Activated gamma-delta T cell treated with Interleukin-2 at 50 U/mL for 16 hours (primary cell): ENCODE data around the gene NOS3.
"Not testable (repeated sequence)": the region's sequence is repeated elsewhere in the genome, so short reads cannot be mapped to it uniquely, and the experiment has no call there.

Source experiments
- DNase-seq: peaks from one replicate; pipeline ENCODE4 v3.0.0-alpha.2; 2020

The NOS3 gene

GRCh38 chr7:151019130-151019447 lies 28.3 kb downstream of the NOS3 start:
- DNase-seq, result no peak

- no peak for DNase-seq
These were observed 29.4 kb downstream of the NOS3 start for GRCh38 chr7:151020231-151020630.

DNA sequence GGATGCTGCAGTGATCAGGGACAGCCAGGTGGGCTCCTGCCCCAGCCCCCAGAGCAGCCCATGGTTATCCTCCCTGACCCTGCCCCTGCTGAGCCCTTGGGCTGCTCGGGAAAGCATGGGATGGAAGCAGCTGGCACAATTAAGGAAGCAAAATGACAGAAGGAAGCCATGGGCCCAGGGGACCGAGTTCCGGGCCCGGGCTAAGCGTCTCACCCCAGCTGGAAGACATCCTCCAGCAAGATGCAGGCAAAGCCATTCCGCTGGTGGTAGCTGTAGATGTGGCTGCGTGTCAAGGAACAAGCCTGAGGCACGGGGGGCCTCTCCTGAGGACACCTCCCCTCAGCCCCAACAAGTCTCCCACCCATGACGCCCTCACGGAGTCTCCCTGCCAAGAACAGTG lies 32.4 kb downstream of the NOS3 start:
- DNase-seq, result no peak

- no peak for DNase-seq
These were observed 33.7 kb downstream of the NOS3 start, which contains the start of gene ATG9B for GRCh38 chr7:151024435-151025056. TSS of gene ATG9B (minus strand) at chr7:151024494. CDS start at chr7:151024423, 71 bp downstream.

DNA sequence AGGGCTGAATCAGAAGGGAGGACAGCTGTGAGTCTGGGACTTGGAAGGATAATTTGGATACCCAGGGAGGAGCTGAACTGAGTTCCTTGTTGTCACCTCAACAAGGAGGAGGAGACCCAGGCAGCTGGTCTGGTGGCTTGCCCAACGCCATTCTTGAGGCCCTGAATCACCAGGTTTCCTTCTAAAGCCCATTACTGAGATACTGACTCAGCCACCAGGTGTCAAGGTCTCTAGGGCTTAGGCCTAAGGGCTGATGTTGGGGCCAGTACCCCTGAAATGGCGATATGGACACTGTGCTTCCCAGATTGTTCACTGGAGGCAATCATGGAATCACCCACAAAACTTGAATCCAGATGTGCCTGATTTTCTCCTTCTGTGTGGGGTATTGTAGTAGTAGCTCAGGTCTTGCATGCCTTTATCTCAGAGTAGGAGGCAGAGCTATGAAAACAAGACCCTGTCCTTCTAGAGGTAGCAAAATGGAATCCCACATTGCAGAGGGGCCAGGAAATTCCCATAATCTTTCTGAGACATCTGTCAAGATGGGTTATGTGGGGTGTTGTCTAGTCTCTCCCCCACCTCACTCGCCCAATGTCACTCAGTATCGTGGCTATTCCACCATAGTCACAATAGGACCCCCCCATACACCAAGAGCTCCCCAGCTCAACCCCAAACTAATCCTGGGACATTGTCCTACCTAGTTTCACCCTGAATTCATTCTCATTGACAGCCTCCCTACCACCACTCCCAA lies 35.3 kb downstream of the NOS3 start:
- no peak for DNase-seq

- DNase-seq, result not testable (repeated sequence)
These were observed 36.2 kb downstream of the NOS3 start for GRCh38 chr7:151026771-151027727.

- not testable (repeated sequence) for DNase-seq
These were observed 36.9 kb downstream of the NOS3 start for GRCh38 chr7:151027728-151028130.

DNA sequence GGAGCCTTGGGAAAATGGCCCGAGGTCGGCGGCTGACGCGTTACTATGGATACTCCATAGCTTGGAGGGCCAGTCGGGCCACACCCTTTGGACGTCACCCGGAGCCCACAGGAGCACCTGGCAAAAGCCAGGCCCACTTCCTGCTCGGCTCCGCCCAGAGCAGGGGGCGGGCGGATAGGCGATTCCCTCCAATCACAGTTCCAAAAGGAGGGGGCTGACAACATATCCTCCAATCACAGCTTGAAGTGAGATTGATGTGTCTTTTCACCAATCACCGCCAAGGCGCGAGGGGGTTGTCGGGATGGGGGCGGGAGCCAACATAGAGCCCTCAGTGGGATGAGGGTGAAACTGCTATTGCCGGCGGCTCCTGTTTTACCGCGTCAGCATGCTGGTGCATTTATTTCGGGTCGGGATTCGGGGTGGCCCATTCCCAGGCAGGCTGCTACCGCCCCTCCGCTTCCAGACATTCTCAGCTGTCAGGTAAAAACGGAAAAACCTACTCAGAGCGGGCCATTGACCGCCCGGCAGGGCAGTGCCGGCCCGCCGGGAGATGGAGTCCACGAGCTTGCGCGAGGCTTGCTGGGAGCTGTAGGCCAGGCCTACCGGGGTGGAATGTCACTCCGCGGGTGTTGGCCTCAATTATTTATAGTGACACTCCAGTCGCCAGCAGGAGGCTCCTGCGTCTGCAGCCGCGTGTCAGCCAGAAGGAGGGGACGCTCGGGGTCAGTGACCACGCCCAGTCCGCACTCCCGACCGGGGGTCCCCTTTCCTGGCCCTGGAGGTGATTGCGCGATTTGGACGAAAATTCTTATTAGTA lies 37.5 kb downstream of the NOS3 start, which contains the start of gene ABCB8:
TSS of gene ABCB8 (plus strand) at position 320 of the 817 bp plus-strand sequence. CDS start at position 386, 66 bp downstream.
- DNase-seq, result peak; percentile 99

DNA sequence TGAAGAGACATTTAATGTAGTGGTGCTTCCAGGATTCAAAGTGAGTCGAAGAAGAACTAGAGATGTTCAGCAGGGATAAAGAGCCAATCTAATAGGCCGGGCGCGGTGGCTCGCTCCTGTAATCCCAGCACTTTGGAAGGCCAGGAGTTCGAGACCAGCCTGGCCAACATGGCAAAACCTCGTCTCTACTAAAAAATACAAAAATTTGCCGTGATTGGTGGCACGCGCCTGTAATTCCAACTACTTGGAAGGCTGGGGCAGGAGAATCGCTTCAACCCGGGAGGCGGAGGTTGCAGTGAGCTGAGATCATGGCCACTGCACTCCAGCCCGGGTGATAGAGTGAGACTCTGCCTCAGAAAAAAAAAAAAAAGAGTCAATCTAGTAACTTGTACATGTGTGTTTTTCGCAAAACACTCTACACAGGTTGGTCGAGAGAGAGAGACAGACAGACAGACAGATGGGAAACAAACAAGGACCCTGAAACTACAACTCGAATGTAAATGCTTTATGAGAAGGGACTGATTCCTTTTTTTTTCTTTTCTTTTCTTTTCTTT lies 38.2 kb downstream of the NOS3 start:
- no peak for DNase-seq

- DNase-seq, result no peak
These were observed 40.2 kb downstream of the NOS3 start for GRCh38 chr7:151031011-151031410.

DNA sequence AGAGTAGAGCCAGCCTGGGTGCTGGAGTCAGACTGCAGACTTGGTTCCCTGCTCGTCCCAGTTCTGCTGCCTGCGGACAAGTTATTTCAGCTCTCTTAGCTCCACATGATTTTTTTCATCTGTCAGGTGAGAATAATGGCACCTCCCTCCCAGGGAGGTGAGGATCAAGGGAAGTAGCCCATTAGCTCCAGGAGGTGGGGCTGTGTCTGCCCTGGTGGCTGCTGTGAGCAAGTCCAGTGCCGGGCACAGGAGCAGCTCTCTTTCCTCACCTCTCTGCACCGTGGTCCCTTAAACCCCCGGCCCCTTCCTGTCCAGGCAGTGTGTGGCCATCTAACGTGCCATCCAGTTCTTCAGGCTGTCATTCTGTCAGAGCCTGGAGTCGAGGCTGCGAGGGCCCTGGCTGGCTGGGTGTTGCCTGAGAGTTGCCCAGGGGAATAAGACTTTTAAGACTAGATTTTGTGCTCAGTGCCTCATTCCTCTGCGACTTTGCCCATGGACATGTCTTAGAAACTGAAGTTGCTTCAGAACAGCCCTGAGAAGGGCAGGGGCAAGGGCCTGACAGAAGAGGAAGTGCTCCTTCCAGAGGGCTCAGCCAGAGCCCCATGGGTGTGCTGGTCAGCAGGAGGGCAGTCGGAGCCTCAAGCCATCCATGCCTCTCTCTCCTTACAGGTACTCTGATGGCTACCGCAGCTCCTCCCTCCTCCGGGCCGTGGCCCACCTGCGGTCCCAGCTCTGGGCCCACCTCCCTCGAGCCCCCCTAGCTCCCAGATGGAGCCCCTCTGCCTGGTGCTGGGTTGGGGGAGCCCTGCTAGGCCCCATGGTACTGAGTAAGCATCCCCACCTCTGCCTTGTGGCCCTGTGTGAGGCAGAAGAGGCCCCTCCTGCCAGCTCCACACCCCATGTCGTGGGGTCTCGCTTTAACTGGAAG lies 42.4 kb downstream of the NOS3 start:
- no peak for DNase-seq

DNA sequence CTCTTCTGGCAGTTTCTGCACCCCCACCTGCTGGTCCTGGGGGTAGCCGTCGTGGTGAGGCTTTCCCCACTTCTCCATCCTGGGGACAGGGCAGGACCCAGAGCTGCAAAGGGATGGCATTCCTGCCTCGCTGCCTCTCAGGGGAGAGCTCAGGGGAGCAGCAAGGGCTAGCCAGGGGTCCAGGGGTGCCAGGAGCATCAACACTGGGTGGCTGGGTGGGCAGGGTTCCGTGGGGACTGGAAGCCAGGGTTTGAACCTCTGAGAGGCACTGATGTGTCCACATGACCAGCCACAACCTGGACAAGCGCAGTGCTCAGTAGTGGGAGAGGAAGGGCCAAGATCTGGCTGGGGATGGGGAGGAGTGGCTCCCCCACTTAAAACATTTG lies 43.0 kb downstream of the NOS3 start:
- no peak for DNase-seq

- DNase-seq, result no peak
These were observed 43.7 kb downstream of the NOS3 start for GRCh38 chr7:151034312-151035025.

GRCh38 chr7:151035026-151035717 lies 44.4 kb downstream of the NOS3 start:
- DNase-seq, result no peak

- DNase-seq, result no peak
These were observed 45.1 kb downstream of the NOS3 start for GRCh38 chr7:151035902-151036301.

- DNase-seq, result peak; percentile 35
These were observed 48.4 kb downstream of the NOS3 start for GRCh38 chr7:151038951-151039849.

DNA sequence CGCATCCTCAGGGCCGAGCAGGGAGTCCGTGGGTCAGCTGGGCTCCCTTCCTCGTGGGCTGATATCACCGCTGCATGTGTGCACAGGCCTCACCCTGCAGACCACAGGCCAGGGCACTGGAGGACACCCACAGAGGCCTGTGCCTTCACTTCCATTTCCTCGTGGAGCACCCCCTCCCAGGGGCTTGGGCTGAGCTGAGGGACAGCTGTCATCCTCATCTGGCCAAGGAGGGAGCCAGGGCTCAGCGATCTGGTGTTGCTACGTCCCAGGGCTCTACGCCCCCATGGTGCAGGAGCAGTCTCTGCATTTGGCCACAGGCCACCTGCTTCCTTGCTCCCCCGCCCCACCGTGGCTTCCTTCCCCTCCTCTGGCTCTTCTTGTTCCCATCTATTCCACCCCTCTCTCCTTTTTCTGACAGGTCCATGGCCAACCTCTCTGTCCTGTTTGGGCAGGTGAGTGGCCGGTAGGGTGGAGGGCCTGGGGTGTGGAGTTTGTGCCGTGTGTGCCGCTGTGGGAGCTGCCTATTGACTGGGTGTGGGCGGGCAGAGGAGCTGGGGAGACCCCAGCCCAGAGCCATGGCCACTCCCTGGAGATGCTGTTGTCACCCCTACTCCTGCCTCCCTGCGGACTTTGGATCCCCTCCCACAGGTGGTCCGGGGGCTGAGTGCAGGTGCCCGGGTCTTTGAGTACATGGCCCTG lies 49.2 kb downstream of the NOS3 start:
- no peak for DNase-seq
